K562 (cell line): ENCODE results near the gene ARHGAP25.

Experiments used
- CHCHD3 ChIP-seq: fragments of 250-450 bp; sonication (Bioruptor Pico); IDR thresholded peaks from 2 replicates; pipeline ENCODE4 v2.1.2; 2022; ENCODE audit warnings: mild to moderate bottlenecking
- CHD1 ChIP-seq: fragments of 200-600 bp; sonication (generic); IDR thresholded peaks from one replicate; pipeline ENCODE4 v1.6.1; 2012; ENCODE audit warnings: mild to moderate bottlenecking, moderate library complexity, low read length, inconsistent platforms
- CHD2 ChIP-seq: IDR thresholded peaks from 2 replicates; pipeline ENCODE4 v1.6.1; 2011; ENCODE audit warnings: low read depth, low read length
- CTCF ChIP-seq, 3 experiments: IDR thresholded peaks in 2 of 3; conservative IDR thresholded peaks in 1 of 3; 2 replicates each; pipeline ENCODE4 v1.5.1; 2011 to 2012; ENCODE audit warnings: low read length in 3 of 3, mild to moderate bottlenecking in 3 of 3, control low read depth in 2 of 3, improper control_type of control experiment in 1 of 3, inconsistent platforms in 1 of 3, low read depth in 1 of 3, mixed read lengths in 1 of 3, moderate library complexity in 1 of 3; ENCODE audit not compliant: insufficient read depth in 2 of 3
- POLR2A ChIP-seq: fragments of 450-650 bp; conservative IDR thresholded peaks from 2 replicates; pipeline ENCODE4 v1.6.1; 2016
- ZFX ChIP-seq: sonication (generic); formaldehyde crosslinking; IDR thresholded peaks from 2 replicates; pipeline ENCODE4 v1.8.0; 2022; ENCODE audit warnings: mild to moderate bottlenecking, missing genetic modification reagents, moderate library complexity

GRCh38 chr2:68722712-68723111 lies 11.9 kb upstream of the ARHGAP25 start:
- TF ChIP-seq CHD1 (no peak), ZFX (CRISPR knock-in tag) (no peak), CTCF (IDR thresholded peaks at IDR 0.05 in 2 of 3, conservative IDR thresholded peaks at IDR 0.05 in 1 of 3; ENCODE audit: insufficient read depth in 2 of 3, low read depth in 1 of 3, low read length in 3 of 3) (peak; percentile 52 to 58 (median 52)), CHD2 (no peak), CHCHD3 (CRISPR knock-in tag) (no peak), POLR2A (no peak)
